ENCODE measurements around the gene ALPK3. TPM values are rescaled to one million over a fixed set of nuclear protein-coding genes. Genes with fewer than 3 reads are reported as not detected.

Gene ALPK3
- total and polyA plus RNA-seq, 10 of the 15 experiments (the other 5 are each of a cell fraction or from before 2014, with no cell fraction given) = under 0.01 to 0.05 (median 0.02) TPM; not detected in 6

DNA sequence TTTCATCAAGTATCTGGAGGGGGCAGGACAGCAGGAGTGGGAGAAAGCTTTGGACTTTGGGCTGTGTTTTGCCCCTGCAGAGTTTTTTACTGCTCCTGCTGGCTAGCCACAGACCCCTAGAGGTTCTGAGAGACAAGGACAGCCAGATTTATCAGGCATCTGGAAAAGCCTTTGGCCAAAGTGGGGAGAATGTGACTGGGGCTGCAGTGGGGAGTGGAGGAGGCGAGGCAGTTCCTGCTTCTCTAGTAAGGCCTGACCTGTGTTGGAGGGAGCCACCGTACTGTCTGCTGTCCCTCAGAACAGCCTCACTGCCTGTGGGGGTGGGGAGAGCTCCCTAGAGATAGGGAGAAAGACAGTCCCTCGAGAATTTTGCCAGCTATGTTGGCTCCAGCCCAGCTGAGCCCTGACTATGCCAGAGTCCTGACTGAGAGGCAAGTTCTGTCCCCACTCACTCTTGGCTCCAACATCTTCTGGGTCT is 2.2 kb downstream of the ALPK3 start:
- in situ Hi-C loops (cut with MboI) = no loop called here
- H3K27ac ChIP-seq (ENCODE audit: control insufficient read depth, insufficient read depth) = no peak overlapping the region
- no peaks in the 10 kb centered on the region for H3K36me3 ChIP-seq (ENCODE audit: control insufficient read depth in 2 of 2, insufficient read depth in 2 of 2, low read length in 1 of 2)
- ChIA-PET RAD21 (ENCODE audit: unreplicated experiment) (interaction anchor here (0.5 to 2.4 kb wide), 4 partner anchors 9 to 231 kb away, joined by 3 to 10 read pairs (median 3); no protein-coding TSS in a partner anchor), POLR2A (no interaction called here), SMC1A (ENCODE audit: uncharacterized antibody, unreplicated experiment) (interaction anchor here (0.7 to 1.2 kb wide), 4 partner anchors 9 to 232 kb away, joined by 3 to 4 read pairs (median 4); no protein-coding TSS in a partner anchor), CTCF (interaction anchor here (0.7 to 1.2 kb wide), 2 partner anchors 164 to 454 kb away, joined by 3 to 4 read pairs; no protein-coding TSS in a partner anchor)
- no TSS peak for BruUV-seq (replicated peaks)
- 4% methylated on average over 3 of the region's 3 CpGs for WGBS (ENCODE audit: insufficient coverage, insufficient replicate concordance, low lambda C conversion rate, missing lambda C conversion rate)
- intact Hi-C loops (cut with micrococcal nuclease; ENCODE audit: unreplicated experiment) = no loop called here
- no peaks in the 10 kb centered on the region; a peak in 1 of 4 replicates for H3K27me3 ChIP-seq (replicated peaks in 1 of 2; ENCODE audit: control insufficient read depth in 2 of 2, insufficient read depth in 2 of 2, low read length in 1 of 2)
- no peak overlapping the region for H3K9ac ChIP-seq (ENCODE audit: control insufficient read depth, insufficient read depth, low read length)
- TF ChIP-seq, protein P1, sequence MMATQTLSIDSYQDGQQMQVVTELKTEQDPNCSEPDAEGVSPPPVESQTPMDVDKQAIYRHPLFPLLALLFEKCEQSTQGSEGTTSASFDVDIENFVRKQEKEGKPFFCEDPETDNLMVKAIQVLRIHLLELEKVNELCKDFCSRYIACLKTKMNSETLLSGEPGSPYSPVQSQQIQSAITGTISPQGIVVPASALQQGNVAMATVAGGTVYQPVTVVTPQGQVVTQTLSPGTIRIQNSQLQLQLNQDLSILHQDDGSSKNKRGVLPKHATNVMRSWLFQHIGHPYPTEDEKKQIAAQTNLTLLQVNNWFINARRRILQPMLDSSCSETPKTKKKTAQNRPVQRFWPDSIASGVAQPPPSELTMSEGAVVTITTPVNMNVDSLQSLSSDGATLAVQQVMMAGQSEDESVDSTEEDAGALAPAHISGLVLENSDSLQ (IDR thresholded peaks at IDR 0.05) = no peak
- TF ChIP-seq, protein P2, sequence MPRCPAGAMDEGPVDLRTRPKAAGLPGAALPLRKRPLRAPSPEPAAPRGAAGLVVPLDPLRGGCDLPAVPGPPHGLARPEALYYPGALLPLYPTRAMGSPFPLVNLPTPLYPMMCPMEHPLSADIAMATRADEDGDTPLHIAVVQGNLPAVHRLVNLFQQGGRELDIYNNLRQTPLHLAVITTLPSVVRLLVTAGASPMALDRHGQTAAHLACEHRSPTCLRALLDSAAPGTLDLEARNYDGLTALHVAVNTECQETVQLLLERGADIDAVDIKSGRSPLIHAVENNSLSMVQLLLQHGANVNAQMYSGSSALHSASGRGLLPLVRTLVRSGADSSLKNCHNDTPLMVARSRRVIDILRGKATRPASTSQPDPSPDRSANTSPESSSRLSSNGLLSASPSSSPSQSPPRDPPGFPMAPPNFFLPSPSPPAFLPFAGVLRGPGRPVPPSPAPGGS (IDR thresholded peaks at IDR 0.05; ENCODE audit: borderline replicate concordance, insufficient read depth, low read depth, low read length, poor library complexity, severe bottlenecking) = no peak
- TF ChIP-seq RFX5 (IDR thresholded peaks at IDR 0.05; ENCODE audit: low read depth, low read length) = no peak
- TF ChIP-seq IKZF2 (IDR thresholded peaks at IDR 0.05) = no peak
- no peak for TF ChIP-seq BMI1 (IDR thresholded peaks at IDR 0.05; ENCODE audit: borderline replicate concordance)
- TF ChIP-seq POU2F2 (IDR thresholded peaks at IDR 0.05; ENCODE audit: borderline replicate concordance, low read depth, low read length) = no peak
- TF ChIP-seq, protein P3, sequence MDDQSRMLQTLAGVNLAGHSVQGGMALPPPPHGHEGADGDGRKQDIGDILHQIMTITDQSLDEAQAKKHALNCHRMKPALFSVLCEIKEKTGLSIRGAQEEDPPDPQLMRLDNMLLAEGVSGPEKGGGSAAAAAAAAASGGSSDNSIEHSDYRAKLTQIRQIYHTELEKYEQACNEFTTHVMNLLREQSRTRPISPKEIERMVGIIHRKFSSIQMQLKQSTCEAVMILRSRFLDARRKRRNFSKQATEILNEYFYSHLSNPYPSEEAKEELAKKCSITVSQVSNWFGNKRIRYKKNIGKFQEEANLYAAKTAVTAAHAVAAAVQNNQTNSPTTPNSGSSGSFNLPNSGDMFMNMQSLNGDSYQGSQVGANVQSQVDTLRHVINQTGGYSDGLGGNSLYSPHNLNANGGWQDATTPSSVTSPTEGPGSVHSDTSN (IDR thresholded peaks at IDR 0.05; ENCODE audit: insufficient replicate concordance, low read depth, low read length) = no peak
- TF ChIP-seq ESRRA (IDR thresholded peaks at IDR 0.05; ENCODE audit: low read length) = no peak
- no peak for TF ChIP-seq MXI1 (IDR thresholded peaks at IDR 0.05; ENCODE audit: low read depth, low read length)
- no peak for TF ChIP-seq RBBP5 (conservative IDR thresholded peaks at IDR 0.05)
- TF ChIP-seq, protein P4, sequence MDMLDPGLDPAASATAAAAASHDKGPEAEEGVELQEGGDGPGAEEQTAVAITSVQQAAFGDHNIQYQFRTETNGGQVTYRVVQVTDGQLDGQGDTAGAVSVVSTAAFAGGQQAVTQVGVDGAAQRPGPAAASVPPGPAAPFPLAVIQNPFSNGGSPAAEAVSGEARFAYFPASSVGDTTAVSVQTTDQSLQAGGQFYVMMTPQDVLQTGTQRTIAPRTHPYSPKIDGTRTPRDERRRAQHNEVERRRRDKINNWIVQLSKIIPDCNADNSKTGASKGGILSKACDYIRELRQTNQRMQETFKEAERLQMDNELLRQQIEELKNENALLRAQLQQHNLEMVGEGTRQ (IDR thresholded peaks at IDR 0.05; ENCODE audit: borderline replicate concordance, low read depth, low read length) = no peak
- TF ChIP-seq MYB (IDR thresholded peaks at IDR 0.05; ENCODE audit: borderline replicate concordance, low read depth, low read length) = no peak
- ATAC-seq = 0 out of 3 replicates have a peak, but pooled peaks have one; percentile 12
- H4K20me1 ChIP-seq (ENCODE audit: control insufficient read depth, insufficient read depth) = no peaks in the 10 kb centered on the region
- no peaks in the 10 kb centered on the region for H3K4me1 ChIP-seq (ENCODE audit: control insufficient read depth, insufficient read depth, low read length)
- DNase-seq (ENCODE audit: low read depth, low spot score) = no peak
- FAIRE-seq = no peak
- H2AFZ ChIP-seq (ENCODE audit: control insufficient read depth, low read depth, low read length) = no peak overlapping the region
- H3K4me2 ChIP-seq (ENCODE audit: control insufficient read depth, insufficient read depth) = no peak overlapping the region
- no peaks in the 10 kb centered on the region for H3K9me3 ChIP-seq (replicated peaks; ENCODE audit: control insufficient read depth, insufficient read depth, low read length)
- no peaks in the 10 kb centered on the region for H3K79me2 ChIP-seq (ENCODE audit: control insufficient read depth, insufficient read depth, low read length)
- no peak overlapping the region for H3K4me3 ChIP-seq

Measured in GM12878 (cell line).